CD14-positive monocyte (primary cell): Measurements from ENCODE around the gene RALGAPA1. TPM values are rescaled to one million over a fixed set of nuclear protein-coding genes. Genes with fewer than 3 reads are reported as not detected.
"Not testable (repeated sequence)": the region's sequence is repeated elsewhere in the genome, so short reads cannot be mapped to it uniquely, and the experiment has no call there.

Source experiments
- DNase-seq, 3 donors: peaks; one replicate each; pipeline ENCODE4 v3.0.0-alpha.2; 2011 to 2022
- H2AFZ ChIP-seq: 2 replicates; pipeline ENCODE4 v1.6.0; 2012; ENCODE audit warnings: mild to moderate bottlenecking, low read depth, low read length, inconsistent platforms; ENCODE audit not compliant: insufficient read depth, poor library complexity, severe bottlenecking
- H3K27ac ChIP-seq, 2 donors: 1 replicate in 1 of 2; 2 replicates in 1 of 2; pipeline ENCODE4 v1.5.1; 2012 to 2013; ENCODE audit warnings: low read length in 2 of 2, control low read depth in 1 of 2, inconsistent platforms in 1 of 2, low read depth in 1 of 2, mild to moderate bottlenecking in 1 of 2
- H3K27me3 ChIP-seq, 2 donors: one replicate each; pipeline versions ENCODE4 v1.6.0 to v1.6.1; 2011 to 2013; ENCODE audit warnings: low read length in 2 of 2; ENCODE audit not compliant: control insufficient read depth in 2 of 2, insufficient read depth in 2 of 2
- H3K36me3 ChIP-seq, 2 donors: replicated peaks in 1 of 2; 1 replicate in 1 of 2; 2 replicates in 1 of 2; pipeline versions ENCODE4 v1.5.1 to v1.6.1; 2012 to 2013; ENCODE audit warnings: low read length in 2 of 2, control low read depth in 1 of 2, inconsistent platforms in 1 of 2, mild to moderate bottlenecking in 1 of 2; ENCODE audit not compliant: insufficient read depth in 2 of 2, control insufficient read depth in 1 of 2
- H3K4me1 ChIP-seq, 2 donors: 1 replicate in 1 of 2; 2 replicates in 1 of 2; pipeline versions ENCODE4 v1.5.1 to v1.6.1; 2012 to 2013; ENCODE audit warnings: low read length in 2 of 2, control low read depth in 1 of 2, inconsistent platforms in 1 of 2, mild to moderate bottlenecking in 1 of 2, moderate library complexity in 1 of 2; ENCODE audit not compliant: insufficient read depth in 2 of 2, control insufficient read depth in 1 of 2
- H3K4me2 ChIP-seq: replicated peaks from 2 replicates; pipeline ENCODE3; 2012; ENCODE audit warnings: low read length, moderate library complexity, mild to moderate bottlenecking; ENCODE audit not compliant: poor library complexity, severe bottlenecking; ENCODE audit errors: extremely low read depth
- H3K4me3 ChIP-seq, 3 experiments: fragments of 200-600 bp in 1 of 3; sonication (generic) in 1 of 3; replicated peaks in 1 of 3; 1 replicate in 2 of 3; 2 replicates in 1 of 3; pipeline ENCODE4 v1.5.1; 2011 to 2013; ENCODE audit warnings: low read length in 3 of 3, mild to moderate bottlenecking in 3 of 3, control low read depth in 2 of 3, low read depth in 2 of 3, inconsistent platforms in 1 of 3, moderate library complexity in 1 of 3
- H3K79me2 ChIP-seq: 2 replicates; pipeline ENCODE4 v1.6.0; 2012; ENCODE audit warnings: mild to moderate bottlenecking, control low read depth, inconsistent platforms, low read length, moderate library complexity; ENCODE audit not compliant: insufficient read depth
- H3K9ac ChIP-seq: 2 replicates; pipeline ENCODE4 v1.6.0; 2017; ENCODE audit warnings: low read length, mild to moderate bottlenecking; ENCODE audit not compliant: insufficient read depth, poor library complexity, severe bottlenecking
- H3K9me3 ChIP-seq, 2 donors: replicated peaks in 1 of 2; 1 replicate in 1 of 2; 2 replicates in 1 of 2; pipeline versions ENCODE4 v1.5.1 to v1.6.1; 2012 to 2013; ENCODE audit warnings: low read length in 2 of 2, control low read depth in 1 of 2; ENCODE audit not compliant: control insufficient read depth in 1 of 2, insufficient read depth in 1 of 2
- H4K20me1 ChIP-seq: 2 replicates; pipeline ENCODE4 v1.6.0; 2012; ENCODE audit warnings: mild to moderate bottlenecking, low read length, control low read depth, moderate library complexity; ENCODE audit not compliant: insufficient read depth
- H3K27ac Mint-ChIP-seq, 7 donors: one replicate each; pipeline ENCODE4 v1.8.0; 2020; ENCODE audit warnings: mild to moderate bottlenecking in 7 of 7, mixed read lengths in 7 of 7, moderate library complexity in 6 of 7, inconsistent platforms in 2 of 7
- H3K27me3 Mint-ChIP-seq, 3 donors: one replicate each; pipeline ENCODE4 v1.8.0; 2021 to 2022; ENCODE audit warnings: low read depth in 3 of 3, mild to moderate bottlenecking in 3 of 3, mixed read lengths in 3 of 3, moderate library complexity in 3 of 3, inconsistent platforms in 1 of 3
- H3K36me3 Mint-ChIP-seq, 2 donors: one replicate each; pipeline ENCODE4 v1.8.0; 2020; ENCODE audit warnings: mixed read lengths in 2 of 2, inconsistent platforms in 1 of 2, mild to moderate bottlenecking in 1 of 2
- H3K4me1 Mint-ChIP-seq: one replicate; pipeline ENCODE4 v1.8.0; 2020; ENCODE audit warnings: mild to moderate bottlenecking, mixed read lengths
- H3K4me3 Mint-ChIP-seq, 2 donors: one replicate each; pipeline ENCODE4 v1.8.0; 2020; ENCODE audit warnings: mild to moderate bottlenecking in 2 of 2, mixed read lengths in 2 of 2, moderate library complexity in 1 of 2
- H3K9me3 Mint-ChIP-seq, 7 donors: one replicate each; pipeline ENCODE4 v1.8.0; 2020 to 2022; ENCODE audit warnings: mixed read lengths in 7 of 7, mild to moderate bottlenecking in 6 of 7, moderate library complexity in 6 of 7, inconsistent platforms in 2 of 7
- CTCF ChIP-seq: fragments of 200-600 bp; IDR thresholded peaks from one replicate; pipeline ENCODE4 v1.8.0; 2022; ENCODE audit warnings: antibody characterized with exemption, mild to moderate bottlenecking
- WGBS: methylation state at CpG from one replicate; pipeline ENCODE4 v1.1.5; 2013; ENCODE audit warnings: missing lambda C conversion rate; ENCODE audit not compliant: insufficient coverage; 5-methylcytosine and 5-hydroxymethylcytosine counted together
- intact Hi-C, 2 donors: fragments of 100-400 bp; cut with micrococcal nuclease; formaldehyde crosslinking; loops; one replicate each; pipeline versions ENCODE4 v1.15.0 to v1.15.1; 2023
- polyA plus RNA-seq, 3 donors: library from polyadenylated mRNA; depleted of rRNA in 1 of 3; unstranded in 2 of 3; stranded (reverse) in 1 of 3; fragments of 300-500 nt in 2 of 3; fragments of >200 nt in 1 of 3; fragmentation: Illumina TruSeq in 2 of 3; gene quantifications; 1 replicate in 2 of 3; 2 replicates in 1 of 3; pipeline ENCODE4 v1.2.3, GENCODE V29; 2012 to 2021

Gene RALGAPA1
- polyA plus RNA-seq, 3 donors = 3.2 to 7.4 (median 4.1) TPM

DNA sequence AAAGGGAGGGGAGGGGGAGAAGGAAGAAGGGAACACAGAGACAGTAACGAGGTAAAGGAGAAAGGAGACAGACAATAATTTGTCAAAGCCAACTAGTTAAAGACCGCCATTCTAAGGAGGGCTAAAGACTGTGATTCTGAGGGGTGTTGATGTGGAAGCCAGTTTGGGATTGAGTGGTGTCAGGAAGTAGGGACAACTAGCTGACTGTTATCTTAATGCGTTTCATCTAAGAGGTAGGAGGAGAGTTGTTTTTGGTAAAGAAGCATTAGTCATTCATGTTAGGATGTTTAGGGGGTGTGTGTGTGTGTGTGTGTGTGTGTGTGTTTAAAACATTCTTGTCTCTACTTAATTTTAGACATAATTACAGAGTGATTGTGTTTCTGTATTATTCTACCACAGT lies 180.1 kb downstream of the RALGAPA1 start:
- no peaks in the 10 kb centered on the region for H3K9me3 Mint-ChIP-seq
- DNase-seq = no peak
- Histone ChIP-seq H3K9ac (no peak overlapping the region), H3K4me1 (no peaks in the 10 kb centered on the region), H3K27me3 (no peaks in the 10 kb centered on the region), H4K20me1 (no peaks in the 10 kb centered on the region), H3K9me3 (no peaks in the 10 kb centered on the region), H3K36me3 (peaks cover under 1 to 2% of the 10 kb centered on the region in 2 donors), H3K79me2 (no peaks in the 10 kb centered on the region), H2AFZ (no peak overlapping the region), H3K4me3 (no peak overlapping the region), H3K4me2 (no peak overlapping the region), H3K27ac (no peak overlapping the region)
- H3K4me1 Mint-ChIP-seq = peaks cover 3% of the 10 kb centered on the region
- H3K27me3 Mint-ChIP-seq = no peaks in the 10 kb centered on the region
- no peak overlapping the region for H3K27ac Mint-ChIP-seq
- peaks cover 8 to 12% of the 10 kb centered on the region in 2 donors for H3K36me3 Mint-ChIP-seq
- no peak for TF ChIP-seq CTCF
- intact Hi-C loops = no loop called here
- no peak overlapping the region for H3K4me3 Mint-ChIP-seq
- WGBS = 100% methylated on average over 1 of the region's 3 CpGs

GRCh38 chr14:35626947-35627346 lies 182.1 kb downstream of the RALGAPA1 start:
- H3K36me3 Mint-ChIP-seq = peaks cover 14 to 15% of the 10 kb centered on the region in 2 donors
- H3K9ac ChIP-seq, H3K4me1 Mint-ChIP-seq, H3K27me3 ChIP-seq, H3K9me3 ChIP-seq, H3K4me3 ChIP-seq, H3K4me1 ChIP-seq, H3K4me2 ChIP-seq, H2AFZ ChIP-seq, DNase-seq, intact Hi-C loops, H3K27ac ChIP-seq, H3K4me3 Mint-ChIP-seq, H3K27ac Mint-ChIP-seq, H3K27me3 Mint-ChIP-seq, H3K79me2 ChIP-seq, H3K36me3 ChIP-seq, H3K9me3 Mint-ChIP-seq, H4K20me1 ChIP-seq: not testable (repeated sequence)
- WGBS = no CpG with 5 or more reads among the region's 2 CpGs

- Mint-ChIP-seq H3K36me3 (peaks cover 20 to 31% of the 10 kb centered on the region in 2 donors), H3K9me3 (peaks cover 5 to 13% (median 10%) of the 10 kb centered on the region in 7 donors)
- WGBS = no CpG with 5 or more reads among the region's 4 CpGs
These were observed 187.1 kb downstream of the RALGAPA1 start for GRCh38 chr14:35621996-35622395.

GRCh38 chr14:35619998-35620397 lies 189.1 kb downstream of the RALGAPA1 start:
- H3K27ac Mint-ChIP-seq, H3K27me3 ChIP-seq, H4K20me1 ChIP-seq, H3K36me3 ChIP-seq, H3K27me3 Mint-ChIP-seq, H3K79me2 ChIP-seq, H3K4me2 ChIP-seq, H2AFZ ChIP-seq, H3K9me3 ChIP-seq, H3K4me3 Mint-ChIP-seq, intact Hi-C loops, H3K4me3 ChIP-seq, H3K4me1 ChIP-seq, H3K9ac ChIP-seq, H3K27ac ChIP-seq, H3K4me1 Mint-ChIP-seq, DNase-seq: not testable (repeated sequence)
- Mint-ChIP-seq H3K36me3 (peaks cover 17 to 29% of the 10 kb centered on the region in 2 donors), H3K9me3 (peaks cover 5 to 13% (median 10%) of the 10 kb centered on the region in 7 donors)
- 100% methylated on average over 1 of the region's 6 CpGs for WGBS

More at GRCh38 chr14:35621996-35622395, 187.1 kb downstream of the RALGAPA1 start:
- H3K36me3 ChIP-seq, H3K27ac ChIP-seq, H3K9me3 ChIP-seq, H3K4me2 ChIP-seq, H3K27me3 ChIP-seq, H3K79me2 ChIP-seq, H4K20me1 ChIP-seq, DNase-seq, H3K4me1 Mint-ChIP-seq, H3K9ac ChIP-seq, H3K27ac Mint-ChIP-seq, H2AFZ ChIP-seq, intact Hi-C loops, H3K4me1 ChIP-seq, H3K4me3 Mint-ChIP-seq, H3K27me3 Mint-ChIP-seq, H3K4me3 ChIP-seq: not testable (repeated sequence)
